Measurements from ENCODE around the gene DVL1. TPM values are rescaled to one million over a fixed set of nuclear protein-coding genes. Genes with fewer than 3 reads are reported as not detected.

The DVL1 gene
- total and polyA plus RNA-seq, 9 of the 15 experiments (the other 6 are each of a cell fraction or from before 2014, with no cell fraction given): 0.62 to 135 (median 24.3) TPM

GRCh38 chr1:1358433-1359271 is 9.4 kb upstream of the DVL1 start, which contains the start of gene MXRA8 (continued):
- TF ChIP-seq YY1 (IDR thresholded peaks at IDR 0.05; ENCODE audit: borderline replicate concordance in 1 of 3, control insufficient read depth in 1 of 3, extremely low read depth in 1 of 3, insufficient read depth in 3 of 3, insufficient read length in 1 of 3, insufficient replicate concordance in 2 of 3, low read depth in 1 of 3, low read length in 2 of 3): peak in 1 of 3 experiments; percentile 3
- TF ChIP-seq ARNT (IDR thresholded peaks at IDR 0.05): peak in 1 of 2 experiments; percentile 16; a peak in 1 of 4 replicates
- 0 out of 2 replicates have a peak, but pooled peaks have one; percentile 38 for TF ChIP-seq ZNF589 (CRISPR knock-in tag; IDR thresholded peaks at IDR 0.05; ENCODE audit: low read depth)
- no peak for TF ChIP-seq E2F3 (CRISPR knock-in tag; IDR thresholded peaks at IDR 0.05)
- TF ChIP-seq HMG20A (CRISPR knock-in tag; conservative IDR thresholded peaks at IDR 0.05): no peak
- TF ChIP-seq KLF13 (tag; IDR thresholded peaks at IDR 0.05; ENCODE audit: borderline replicate concordance, low read depth): peak; percentile 66; the same call in 1 of the 2 replicates
- no peak for TF ChIP-seq MCM3 (IDR thresholded peaks at IDR 0.05)
- TF ChIP-seq NR4A1 (CRISPR knock-in tag; IDR thresholded peaks at IDR 0.05): no peak
- TF ChIP-seq NR4A1 (tag; IDR thresholded peaks at IDR 0.05): peak; percentile 81
- no peak for TF ChIP-seq SMC3 (conservative IDR thresholded peaks at IDR 0.05; ENCODE audit: insufficient read depth, low read depth, low read length)
- no peak for TF ChIP-seq HMG20B (CRISPR knock-in tag; IDR thresholded peaks at IDR 0.05)
- TF ChIP-seq CREB3L1 (IDR thresholded peaks at IDR 0.05; ENCODE audit: borderline replicate concordance, low read depth): 0 out of 2 replicates have a peak, but pooled peaks have one; percentile 15
- no peak for TF ChIP-seq MAFK (IDR thresholded peaks at IDR 0.05; ENCODE audit: low read length)
- no peak for TF ChIP-seq CHD2 (IDR thresholded peaks at IDR 0.05; ENCODE audit: low read depth, low read length)
- TF ChIP-seq, protein P1, sequence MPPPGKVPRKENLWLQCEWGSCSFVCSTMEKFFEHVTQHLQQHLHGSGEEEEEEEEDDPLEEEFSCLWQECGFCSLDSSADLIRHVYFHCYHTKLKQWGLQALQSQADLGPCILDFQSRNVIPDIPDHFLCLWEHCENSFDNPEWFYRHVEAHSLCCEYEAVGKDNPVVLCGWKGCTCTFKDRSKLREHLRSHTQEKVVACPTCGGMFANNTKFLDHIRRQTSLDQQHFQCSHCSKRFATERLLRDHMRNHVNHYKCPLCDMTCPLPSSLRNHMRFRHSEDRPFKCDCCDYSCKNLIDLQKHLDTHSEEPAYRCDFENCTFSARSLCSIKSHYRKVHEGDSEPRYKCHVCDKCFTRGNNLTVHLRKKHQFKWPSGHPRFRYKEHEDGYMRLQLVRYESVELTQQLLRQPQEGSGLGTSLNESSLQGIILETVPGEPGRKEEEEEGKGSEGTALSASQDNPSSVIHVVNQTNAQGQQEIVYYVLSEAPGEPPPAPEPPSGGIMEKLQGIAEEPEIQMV (tag; conservative IDR thresholded peaks at IDR 0.05; ENCODE audit: low read depth): no peak
- TF ChIP-seq, protein P2, sequence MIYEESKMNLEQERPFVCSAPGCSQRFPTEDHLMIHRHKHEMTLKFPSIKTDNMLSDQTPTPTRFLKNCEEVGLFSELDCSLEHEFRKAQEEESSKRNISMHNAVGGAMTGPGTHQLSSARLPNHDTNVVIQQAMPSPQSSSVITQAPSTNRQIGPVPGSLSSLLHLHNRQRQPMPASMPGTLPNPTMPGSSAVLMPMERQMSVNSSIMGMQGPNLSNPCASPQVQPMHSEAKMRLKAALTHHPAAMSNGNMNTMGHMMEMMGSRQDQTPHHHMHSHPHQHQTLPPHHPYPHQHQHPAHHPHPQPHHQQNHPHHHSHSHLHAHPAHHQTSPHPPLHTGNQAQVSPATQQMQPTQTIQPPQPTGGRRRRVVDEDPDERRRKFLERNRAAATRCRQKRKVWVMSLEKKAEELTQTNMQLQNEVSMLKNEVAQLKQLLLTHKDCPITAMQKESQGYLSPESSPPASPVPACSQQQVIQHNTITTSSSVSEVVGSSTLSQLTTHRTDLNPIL (CRISPR knock-in tag; IDR thresholded peaks at IDR 0.05): no peak
- peak; percentile 60; the same call in 1 of the 2 replicates for TF ChIP-seq SP1 (CRISPR knock-in tag; IDR thresholded peaks at IDR 0.05)
- no peak for TF ChIP-seq THRAP3 (IDR thresholded peaks at IDR 0.05; ENCODE audit: borderline replicate concordance)
- TF ChIP-seq, protein P3, sequence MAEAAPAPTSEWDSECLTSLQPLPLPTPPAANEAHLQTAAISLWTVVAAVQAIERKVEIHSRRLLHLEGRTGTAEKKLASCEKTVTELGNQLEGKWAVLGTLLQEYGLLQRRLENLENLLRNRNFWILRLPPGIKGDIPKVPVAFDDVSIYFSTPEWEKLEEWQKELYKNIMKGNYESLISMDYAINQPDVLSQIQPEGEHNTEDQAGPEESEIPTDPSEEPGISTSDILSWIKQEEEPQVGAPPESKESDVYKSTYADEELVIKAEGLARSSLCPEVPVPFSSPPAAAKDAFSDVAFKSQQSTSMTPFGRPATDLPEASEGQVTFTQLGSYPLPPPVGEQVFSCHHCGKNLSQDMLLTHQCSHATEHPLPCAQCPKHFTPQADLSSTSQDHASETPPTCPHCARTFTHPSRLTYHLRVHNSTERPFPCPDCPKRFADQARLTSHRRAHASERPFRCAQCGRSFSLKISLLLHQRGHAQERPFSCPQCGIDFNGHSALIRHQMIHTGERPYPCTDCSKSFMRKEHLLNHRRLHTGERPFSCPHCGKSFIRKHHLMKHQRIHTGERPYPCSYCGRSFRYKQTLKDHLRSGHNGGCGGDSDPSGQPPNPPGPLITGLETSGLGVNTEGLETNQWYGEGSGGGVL (CRISPR knock-in tag; IDR thresholded peaks at IDR 0.05): no peak
- TF ChIP-seq ZEB2 (IDR thresholded peaks at IDR 0.05): no peak
- TF ChIP-seq POLR2G (IDR thresholded peaks at IDR 0.05; ENCODE audit: low read depth, low read length): peak; percentile 79
- no peak for TF ChIP-seq TRIM28 (IDR thresholded peaks at IDR 0.05)
